Stimulated activated CD8-positive, alpha-beta memory T cell treated with anti-CD3 and anti-CD28 coated beads, Interleukin-2, amount 100 ng/mL, for 1 hour (primary cell): ENCODE data around the gene HDAC7.

ENCODE experiments used
- DNase-seq, 2 donors: peaks; one replicate each; pipeline ENCODE4 v3.0.0-alpha.2; 2020; ENCODE audit warnings: low read depth in 2 of 2

Gene HDAC7

GRCh38 chr12:47778881-47779280 is 40.8 kb downstream of the HDAC7 start:
- no peak for DNase-seq

GRCh38 chr12:47777741-47778558 is 41.8 kb downstream of the HDAC7 start:
- no peak for DNase-seq

GRCh38 chr12:47777151-47777550 is 42.6 kb downstream of the HDAC7 start:
- no peak for DNase-seq

GRCh38 chr12:47776471-47777143 is 43.1 kb downstream of the HDAC7 start:
- DNase-seq: no peak

- DNase-seq: no peak
Observed at GRCh38 chr12:47775100-47775911, 44.4 kb downstream of the HDAC7 start.

- DNase-seq: no peak
Observed at GRCh38 chr12:47774663-47775062, 45.0 kb downstream of the HDAC7 start.

- no peak for DNase-seq
Observed at GRCh38 chr12:47773858-47774580, 45.7 kb downstream of the HDAC7 start.

GRCh38 chr12:47773062-47773857 is 46.4 kb downstream of the HDAC7 start, which contains the start of gene SLC48A1:
Gene SLC48A1 (plus strand): TSS chr12:47773238. CDS start chr12:47773305, 67 bp downstream.
- peak; percentile 44 to 53 for DNase-seq

GRCh38 chr12:47772738-47773061 is 47.0 kb downstream of the HDAC7 start:
- DNase-seq: no peak

GRCh38 chr12:47772094-47772660 is 47.5 kb downstream of the HDAC7 start:
- no peak for DNase-seq

- no peak for DNase-seq
Observed at GRCh38 chr12:47771304-47771703, 48.4 kb downstream of the HDAC7 start.

- DNase-seq: no peak
Observed at GRCh38 chr12:47770086-47770726, 49.5 kb downstream of the HDAC7 start.

- no peak for DNase-seq
Observed at GRCh38 chr12:47769234-47770085, 50.2 kb downstream of the HDAC7 start.

GRCh38 chr12:47768323-47768811 is 51.3 kb downstream of the HDAC7 start:
- no peak for DNase-seq

- peak; percentile 25 to 52 for DNase-seq
Observed at GRCh38 chr12:47767216-47767724, 52.4 kb downstream of the HDAC7 start.

- DNase-seq: no peak
Observed at GRCh38 chr12:47766502-47767215, 53.0 kb downstream of the HDAC7 start.

- no peak for DNase-seq
Observed at GRCh38 chr12:47763481-47764346, 56.0 kb downstream of the HDAC7 start.
